Measurements from ENCODE around the gene CYP27C1. TPM values are rescaled to one million over a fixed set of nuclear protein-coding genes. Genes with fewer than 3 reads are reported as not detected.
"Not testable (repeated sequence)": the region's sequence is repeated elsewhere in the genome, so short reads cannot be mapped to it uniquely, and the experiment has no call there.

The CYP27C1 gene
- polyA plus RNA-seq, 2 of the 4 experiments (the other 2 are of a cell fraction) = 2.2 to 4.6 TPM

GRCh38 chr2:127216593-127216992, 3.5 kb downstream of the CYP27C1 start:
- ATAC-seq (no peak), FAIRE-seq (no peak), DNase-seq (ENCODE audit: low read depth in 1 of 2, low spot score in 1 of 2) (no peak)
- WGBS (ENCODE audit: missing lambda C conversion rate) = 97% methylated on average over 1 of the region's 1 CpG
- H3K9me3 ChIP-seq = peaks cover 12% of the 10 kb centered on the region; the same call in 2 of the 3 replicates
- H3K4me3 ChIP-seq = no peak overlapping the region
- H3K4me1 ChIP-seq = peaks cover 13% of the 10 kb centered on the region
- ChIA-PET POLR2A (no interaction called here), CTCF (interaction anchor here (1.3 to 2.0 kb wide), 3 partner anchors 19 to 263 kb away, joined by 3 to 10 read pairs (median 5); no protein-coding TSS in a partner anchor)
- peak overlapping the region in 1 of 2 experiments; percentile 93; a peak in 3 of 6 replicates for H3K27ac ChIP-seq
- TF ChIP-seq MAFK (IDR thresholded peaks at IDR 0.05; ENCODE audit: partially characterized antibody) (no peak), EHMT2 (IDR thresholded peaks at IDR 0.05; ENCODE audit: low read depth) (no peak), CBX8 (IDR thresholded peaks at IDR 0.05) (no peak), HES2 (IDR thresholded peaks at IDR 0.05) (no peak), ATOH8 (CRISPR knock-in tag; IDR thresholded peaks at IDR 0.05; ENCODE audit: low read depth) (no peak), RAD21 (conservative IDR thresholded peaks at IDR 0.05 in 1 of 2, IDR thresholded peaks at IDR 0.05 in 1 of 2) (no peak), POLR2AphosphoS2 (conservative IDR thresholded peaks at IDR 0.05; ENCODE audit: low read length) (no peak), POLR2A (IDR thresholded peaks at IDR 0.05; ENCODE audit: low read length) (no peak), MAZ (IDR thresholded peaks at IDR 0.05; ENCODE audit: borderline replicate concordance, low read depth, low read length) (no peak), NR3C1 (IDR thresholded peaks at IDR 0.05) (no peak)
- no peak overlapping the region for H3K4me2 ChIP-seq

- no peak for ATAC-seq
- DNase-seq (ENCODE audit: low read depth in 1 of 2, low spot score in 1 of 2) = no peak
- no peak for TF ChIP-seq FOSL2 (IDR thresholded peaks at IDR 0.05)
- TF ChIP-seq FOSL2 (CRISPR knock-in tag; IDR thresholded peaks at IDR 0.05) = no peak
- TF ChIP-seq CBX8 (IDR thresholded peaks at IDR 0.05) = no peak
- no peak for TF ChIP-seq HES2 (IDR thresholded peaks at IDR 0.05)
- TF ChIP-seq BCL3 (IDR thresholded peaks at IDR 0.05) = no peak
- TF ChIP-seq SREBF2 (IDR thresholded peaks at IDR 0.05) = no peak
- TF ChIP-seq HDAC2 (IDR thresholded peaks at IDR 0.05) = no peak
- no peak for TF ChIP-seq POLR2AphosphoS2 (conservative IDR thresholded peaks at IDR 0.05; ENCODE audit: low read length)
- TF ChIP-seq NPAS2 (CRISPR knock-in tag; IDR thresholded peaks at IDR 0.05; ENCODE audit: borderline replicate concordance) = no peak
- TF ChIP-seq NR3C1 (IDR thresholded peaks at IDR 0.05) = no peak
- no peak for TF ChIP-seq ZC3H11A (IDR thresholded peaks at IDR 0.05)
- no peak for TF ChIP-seq MAZ (IDR thresholded peaks at IDR 0.05; ENCODE audit: borderline replicate concordance, low read depth, low read length)
- H3K4me1 ChIP-seq = peaks cover 13% of the 10 kb centered on the region
- WGBS (ENCODE audit: missing lambda C conversion rate) = 92% methylated on average over 2 of the region's 2 CpGs
- H3K4me3 ChIP-seq = no peak overlapping the region
- no peak overlapping the region for H3K27ac ChIP-seq
- ChIA-PET CTCF (interaction anchor here (1.3 kb wide), 1 partner anchor 66 kb away, joined by 3 read pairs; no protein-coding TSS in a partner anchor), POLR2A (no interaction called here)
- H3K9me3 ChIP-seq = peaks cover 12% of the 10 kb centered on the region; the same call in 2 of the 3 replicates
- FAIRE-seq = no peak
- no peak overlapping the region for H3K4me2 ChIP-seq
Observed at GRCh38 chr2:127216095-127216494, 4.0 kb downstream of the CYP27C1 start.

GRCh38 chr2:127214201-127214600, 5.9 kb downstream of the CYP27C1 start:
- H3K27ac ChIP-seq; H3K4me3 ChIP-seq; DNase-seq (ENCODE audit: low read depth in 1 of 2, low spot score in 1 of 2); H3K4me1 ChIP-seq; CTCF ChIA-PET; H3K4me2 ChIP-seq; POLR2A ChIA-PET; ATAC-seq; FAIRE-seq: not testable (repeated sequence)
- 83% methylated on average over 2 of the region's 2 CpGs for WGBS (ENCODE audit: missing lambda C conversion rate)
- peaks cover 12% of the 10 kb centered on the region; the same call in 2 of the 3 replicates for H3K9me3 ChIP-seq

GRCh38 chr2:127208313-127208712, 11.8 kb downstream of the CYP27C1 start:
- 67% methylated on average over 4 of the region's 4 CpGs for WGBS (ENCODE audit: missing lambda C conversion rate)
- Histone ChIP-seq H3K27ac (no peak overlapping the region), H3K9me3 (peaks cover 2% of the 10 kb centered on the region; the same call in 1 of the 3 replicates), H3K4me2 (peak overlapping the region; percentile 8; the same call in 1 of the 3 replicates), H3K4me3 (no peak overlapping the region), H3K4me1 (0 out of 3 replicates have a peak, but pooled peaks cover 5% of the 10 kb centered on the region)
- FAIRE-seq (no peak), ATAC-seq (no peak), DNase-seq (ENCODE audit: low read depth in 1 of 2, low spot score in 1 of 2) (no peak)
- no peak for TF ChIP-seq NFE2L2 (conservative IDR thresholded peaks at IDR 0.05; ENCODE audit: low read length)
- TF ChIP-seq HES2 (IDR thresholded peaks at IDR 0.05) = no peak
- TF ChIP-seq RFX5 (IDR thresholded peaks at IDR 0.05) = no peak
- no peak for TF ChIP-seq FOSB (CRISPR knock-in tag; IDR thresholded peaks at IDR 0.05)
- no peak for TF ChIP-seq CBX2 (IDR thresholded peaks at IDR 0.05; ENCODE audit: borderline replicate concordance, low read depth)
- TF ChIP-seq MAZ (IDR thresholded peaks at IDR 0.05; ENCODE audit: borderline replicate concordance, low read depth, low read length) = no peak
- TF ChIP-seq PHF8 (IDR thresholded peaks at IDR 0.05; ENCODE audit: borderline replicate concordance, low read depth) = no peak
- POLR2A ChIA-PET = no interaction called here
- CTCF ChIA-PET = interaction anchor here (0.6 kb wide), 1 partner anchor 11 kb away, joined by 3 read pairs; no protein-coding TSS in a partner anchor
